IPS DF 6.9 (cell line): ENCODE data around the gene LRRC36.

Experiments used
- DNase-seq: peaks from one replicate; pipeline ENCODE4 v3.0.0-alpha.2; 2013; ENCODE audit warnings: low read depth, low spot score
- H3K27ac ChIP-seq: one replicate; pipeline ENCODE4 v1.5.1; 2013; ENCODE audit warnings: low read length, control low read depth
- H3K27me3 ChIP-seq: 2 replicates; pipeline ENCODE4 v1.6.1; 2013; ENCODE audit warnings: mild to moderate bottlenecking, low read length; ENCODE audit not compliant: control insufficient read depth, insufficient read depth
- H3K36me3 ChIP-seq: 2 replicates; pipeline ENCODE4 v1.6.1; 2013; ENCODE audit warnings: low read length; ENCODE audit not compliant: control insufficient read depth, insufficient read depth
- H3K4me1 ChIP-seq: 2 replicates; pipeline ENCODE4 v1.6.1; 2013; ENCODE audit warnings: low read length; ENCODE audit not compliant: control insufficient read depth, insufficient read depth
- H3K4me3 ChIP-seq: 2 replicates; pipeline ENCODE4 v1.5.1; 2013; ENCODE audit warnings: mild to moderate bottlenecking, low read length
- H3K9me3 ChIP-seq: 2 replicates; pipeline ENCODE4 v1.6.1; 2013; ENCODE audit warnings: low read length, inconsistent platforms; ENCODE audit not compliant: control insufficient read depth, insufficient read depth
- WGBS: extraction: QIAGEN DNeasy Blood & Tissue Kit; methylation state at CpG from one replicate; pipeline ENCODE4 v1.1.7; 2013; ENCODE audit warnings: mixed read lengths, missing lambda C conversion rate; ENCODE audit not compliant: insufficient read length, insufficient coverage; 5-methylcytosine and 5-hydroxymethylcytosine counted together

LRRC36 gene

DNA sequence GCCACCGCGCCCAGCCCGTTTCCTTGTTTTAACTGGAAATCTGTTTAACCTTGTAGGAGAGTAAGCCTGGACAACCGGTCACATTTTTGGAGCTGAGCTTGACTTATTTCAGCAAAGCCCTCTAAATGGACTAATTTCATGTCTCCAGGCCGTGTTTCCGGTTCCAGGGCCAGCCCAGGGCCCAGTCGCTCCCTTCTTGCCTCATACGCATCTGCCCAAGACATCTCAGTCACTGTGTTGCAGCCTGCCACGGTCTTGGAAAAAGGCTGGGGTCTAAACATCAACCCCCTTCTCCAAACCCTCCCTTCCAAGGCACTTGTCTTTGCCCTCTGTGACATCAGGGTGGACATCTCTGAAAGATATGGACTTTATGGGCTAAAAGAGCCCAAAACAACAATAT lies 28.3 kb upstream of the LRRC36 start:
- no peaks in the 10 kb centered on the region for H3K36me3 ChIP-seq
- no peaks in the 10 kb centered on the region for H3K27me3 ChIP-seq
- no peak for DNase-seq
- no peak overlapping the region for H3K4me3 ChIP-seq
- no peaks in the 10 kb centered on the region for H3K4me1 ChIP-seq
- H3K27ac ChIP-seq: no peak overlapping the region
- WGBS: no CpG with 5 or more reads among the region's 9 CpGs
- H3K9me3 ChIP-seq: no peaks in the 10 kb centered on the region

DNA sequence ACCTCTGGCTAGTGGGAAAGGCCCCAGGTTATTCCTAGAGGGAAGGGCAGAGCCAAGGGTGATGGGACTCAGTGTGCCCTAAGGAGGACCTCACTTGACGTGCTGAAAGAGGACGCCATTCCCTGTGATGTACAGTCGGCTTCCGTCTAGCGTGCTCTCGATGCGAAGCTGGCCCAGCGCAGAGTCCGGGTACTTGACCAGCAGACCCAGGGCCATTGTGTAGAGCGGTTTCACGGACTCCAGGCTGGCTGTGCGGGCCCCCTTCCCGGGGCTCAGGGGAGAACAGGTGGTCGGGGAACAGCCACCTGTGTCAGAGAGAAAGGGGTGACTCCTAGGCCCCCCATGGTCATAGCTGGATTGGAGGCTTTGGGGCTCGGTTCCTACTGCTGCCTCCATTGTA lies 27.3 kb upstream of the LRRC36 start:
- no CpG with 5 or more reads among the region's 15 CpGs for WGBS
- Histone ChIP-seq H3K27me3 (no peaks in the 10 kb centered on the region), H3K9me3 (no peaks in the 10 kb centered on the region), H3K4me1 (no peaks in the 10 kb centered on the region), H3K4me3 (no peak overlapping the region), H3K36me3 (no peaks in the 10 kb centered on the region), H3K27ac (no peak overlapping the region)
- DNase-seq: no peak

DNA sequence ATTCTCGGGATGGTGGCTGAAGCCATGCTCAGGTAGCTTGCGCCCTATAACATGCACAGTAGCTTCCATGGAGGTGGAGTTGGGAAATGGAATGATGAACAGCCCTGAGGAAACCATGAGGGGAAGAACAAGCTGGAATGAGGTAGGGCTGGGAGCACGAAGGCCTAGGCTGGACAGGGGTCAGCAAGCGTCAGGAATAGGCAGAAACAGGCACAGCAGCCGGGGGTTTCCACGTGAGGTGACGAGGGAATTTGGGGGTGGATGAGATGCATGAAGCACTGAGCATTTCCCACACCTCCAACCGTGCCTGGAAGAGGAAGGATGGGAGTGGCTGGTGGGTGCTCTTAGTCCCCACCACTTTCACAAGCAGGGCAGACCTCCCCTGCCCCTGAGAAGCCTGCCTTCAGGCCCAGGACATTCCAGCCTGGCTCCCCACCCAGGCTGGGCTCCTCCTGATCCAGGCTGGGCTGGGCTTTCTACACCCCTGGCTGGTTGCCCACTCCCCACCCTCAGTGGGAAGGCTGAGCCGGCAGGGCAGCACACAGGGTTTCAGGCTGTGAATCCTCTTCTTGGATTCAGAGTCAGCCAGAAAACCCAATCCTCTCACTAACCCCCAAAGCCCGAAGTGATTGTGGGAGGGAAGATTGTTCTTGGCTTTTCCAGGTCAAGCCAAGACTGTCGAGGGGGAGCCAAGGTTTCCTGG lies 25.4 kb upstream of the LRRC36 start:
- no CpG with 5 or more reads among the region's 11 CpGs for WGBS
- no peaks in the 10 kb centered on the region for H3K9me3 ChIP-seq
- no peak overlapping the region for H3K4me3 ChIP-seq
- no peak for DNase-seq
- H3K27ac ChIP-seq: no peak overlapping the region
- no peaks in the 10 kb centered on the region for H3K36me3 ChIP-seq
- no peaks in the 10 kb centered on the region for H3K27me3 ChIP-seq
- no peaks in the 10 kb centered on the region for H3K4me1 ChIP-seq

DNA sequence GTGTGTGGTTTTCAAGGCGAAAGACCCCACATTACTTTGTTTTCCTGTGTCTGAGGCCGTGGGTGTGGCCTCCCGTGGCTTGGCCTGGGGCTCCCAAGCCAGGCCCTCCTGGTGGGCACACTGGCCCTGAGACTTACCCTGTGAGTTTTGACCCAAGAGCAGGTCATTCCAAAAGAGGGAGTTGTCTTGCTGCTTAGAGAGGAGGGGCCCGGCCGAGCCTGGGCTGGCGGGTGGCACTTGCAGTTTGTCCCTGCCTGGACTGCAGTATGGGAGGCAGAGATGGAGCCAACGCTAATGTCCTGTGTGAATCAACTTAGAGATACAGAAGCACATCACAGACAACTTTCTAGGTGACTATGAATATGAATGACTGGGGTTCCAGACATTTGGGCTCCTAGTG lies 24.5 kb upstream of the LRRC36 start:
- H3K4me3 ChIP-seq: no peak overlapping the region
- no peak overlapping the region for H3K27ac ChIP-seq
- H3K27me3 ChIP-seq: no peaks in the 10 kb centered on the region
- no peaks in the 10 kb centered on the region for H3K4me1 ChIP-seq
- no peak for DNase-seq
- no CpG with 5 or more reads among the region's 7 CpGs for WGBS
- H3K36me3 ChIP-seq: no peaks in the 10 kb centered on the region
- H3K9me3 ChIP-seq: no peaks in the 10 kb centered on the region

DNA sequence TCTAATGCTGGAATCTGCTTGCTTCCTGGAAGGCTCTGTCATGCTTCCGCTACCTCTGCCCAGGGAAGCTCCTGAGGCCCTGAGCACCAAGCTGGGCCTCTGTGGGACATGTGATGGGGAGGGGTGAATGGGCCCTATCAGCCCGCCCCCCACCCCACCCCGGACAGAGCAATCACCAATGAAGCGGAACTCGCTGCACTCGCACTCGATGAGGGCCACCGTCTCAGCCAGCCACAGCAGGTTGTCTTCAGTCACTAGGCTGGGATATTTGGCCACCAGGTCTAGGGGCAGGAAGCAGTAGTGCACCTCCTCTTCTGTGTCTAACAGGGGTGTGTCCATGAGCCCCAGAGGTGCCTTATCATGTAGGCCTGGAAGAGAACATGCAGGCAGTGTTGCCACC lies 23.6 kb upstream of the LRRC36 start:
- Histone ChIP-seq H3K36me3 (no peaks in the 10 kb centered on the region), H3K9me3 (no peaks in the 10 kb centered on the region), H3K27me3 (no peaks in the 10 kb centered on the region), H3K4me3 (no peak overlapping the region), H3K4me1 (no peaks in the 10 kb centered on the region), H3K27ac (no peak overlapping the region)
- no CpG with 5 or more reads among the region's 8 CpGs for WGBS
- no peak for DNase-seq

DNA sequence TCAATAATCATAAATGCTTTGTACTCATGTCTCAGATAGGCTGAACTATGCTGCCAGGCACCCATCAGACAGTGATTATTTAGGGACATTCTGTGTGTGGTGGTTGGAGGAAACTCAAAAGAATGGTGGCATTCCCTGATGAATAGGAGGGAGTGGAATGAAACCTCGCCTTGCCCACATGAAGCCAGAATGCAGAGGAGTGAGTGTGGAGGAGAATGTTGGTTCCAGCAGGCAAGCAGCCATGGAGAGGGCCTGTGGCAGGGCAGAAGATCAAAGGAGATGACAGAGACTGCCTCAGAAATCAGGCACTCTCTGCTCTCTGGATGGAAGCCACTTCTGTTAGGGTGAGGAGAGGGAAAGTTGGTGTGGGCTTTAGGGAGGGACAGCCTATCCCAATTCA lies 22.6 kb upstream of the LRRC36 start:
- no peak for DNase-seq
- no peaks in the 10 kb centered on the region for H3K27me3 ChIP-seq
- H3K4me1 ChIP-seq: no peaks in the 10 kb centered on the region
- no peaks in the 10 kb centered on the region for H3K36me3 ChIP-seq
- WGBS: no CpG with 5 or more reads among the region's 1 CpG
- no peak overlapping the region for H3K27ac ChIP-seq
- no peaks in the 10 kb centered on the region for H3K9me3 ChIP-seq
- H3K4me3 ChIP-seq: no peak overlapping the region

DNA sequence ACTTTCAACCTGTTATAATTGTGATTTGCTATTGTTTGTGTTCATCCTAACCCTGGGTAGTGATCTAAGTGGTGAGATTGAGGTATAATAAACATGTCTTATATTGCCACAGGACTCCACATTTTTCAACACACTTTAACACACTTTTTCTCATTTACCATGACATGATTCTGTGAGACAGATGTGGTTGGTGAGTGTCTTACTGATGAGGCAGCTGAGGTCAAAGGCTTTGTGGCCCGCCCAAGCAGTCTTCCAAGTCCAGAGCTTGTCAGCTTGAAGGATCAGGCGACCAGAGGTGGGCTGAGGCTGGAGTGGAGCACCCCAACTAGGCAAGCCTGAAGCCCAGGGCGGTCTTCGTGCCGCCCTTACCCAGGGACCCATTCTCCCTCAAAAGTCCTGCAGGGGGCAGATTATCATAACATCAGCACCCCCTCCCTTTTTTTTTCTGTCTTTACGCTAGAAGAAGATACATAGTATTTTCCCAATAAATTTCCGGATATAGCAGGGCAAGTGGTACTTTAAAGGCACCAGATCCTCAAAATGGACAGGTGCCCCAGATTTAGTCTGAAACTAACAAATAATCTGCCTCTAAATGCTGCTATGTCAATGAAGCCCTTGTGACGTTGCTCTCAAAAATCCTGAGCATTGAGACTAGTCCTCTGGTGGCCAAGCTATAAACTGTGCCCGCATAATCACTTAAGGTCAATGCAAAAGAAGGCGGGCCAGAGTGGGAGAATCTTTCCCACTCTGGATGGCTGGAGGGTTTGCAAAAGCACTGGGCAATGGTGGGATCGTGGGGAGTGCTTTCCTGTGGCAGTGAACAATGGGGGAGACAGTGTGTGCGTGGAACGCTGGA lies 21.2 kb upstream of the LRRC36 start:
- no peaks in the 10 kb centered on the region for H3K9me3 ChIP-seq
- WGBS: no CpG with 5 or more reads among the region's 13 CpGs

DNA sequence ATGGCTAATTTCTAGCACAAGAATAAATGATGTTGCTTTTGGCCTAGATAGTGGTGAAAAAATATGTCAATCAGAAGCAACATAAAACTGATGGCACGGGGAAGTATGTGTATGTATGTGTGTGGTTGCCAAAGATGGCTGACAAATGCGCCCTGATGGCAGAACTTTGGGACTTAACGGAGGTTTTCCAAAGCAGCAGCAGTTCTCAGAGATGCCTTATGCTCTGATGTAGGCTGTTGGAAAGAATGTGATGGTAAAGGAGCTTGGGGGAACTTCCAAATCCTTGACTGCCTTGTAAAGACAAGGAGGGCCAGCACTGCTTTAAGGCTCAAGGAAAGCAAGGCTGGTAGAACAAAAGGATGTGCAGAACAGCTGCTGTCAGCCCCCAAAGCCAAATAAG lies 16.1 kb upstream of the LRRC36 start:
- Histone ChIP-seq H3K36me3 (no peaks in the 10 kb centered on the region), H3K27ac (no peak overlapping the region), H3K9me3 (no peaks in the 10 kb centered on the region), H3K4me3 (no peak overlapping the region), H3K27me3 (no peaks in the 10 kb centered on the region), H3K4me1 (no peaks in the 10 kb centered on the region)
- WGBS: no CpG with 5 or more reads among the region's 3 CpGs
- no peak for DNase-seq

More for the DNA sequence above, 21.2 kb upstream of the LRRC36 start:
- H3K4me1 ChIP-seq: no peaks in the 10 kb centered on the region
- DNase-seq: no peak
- no peak overlapping the region for H3K27ac ChIP-seq
- no peak overlapping the region for H3K4me3 ChIP-seq
- no peaks in the 10 kb centered on the region for H3K36me3 ChIP-seq
- no peaks in the 10 kb centered on the region for H3K27me3 ChIP-seq

DNA sequence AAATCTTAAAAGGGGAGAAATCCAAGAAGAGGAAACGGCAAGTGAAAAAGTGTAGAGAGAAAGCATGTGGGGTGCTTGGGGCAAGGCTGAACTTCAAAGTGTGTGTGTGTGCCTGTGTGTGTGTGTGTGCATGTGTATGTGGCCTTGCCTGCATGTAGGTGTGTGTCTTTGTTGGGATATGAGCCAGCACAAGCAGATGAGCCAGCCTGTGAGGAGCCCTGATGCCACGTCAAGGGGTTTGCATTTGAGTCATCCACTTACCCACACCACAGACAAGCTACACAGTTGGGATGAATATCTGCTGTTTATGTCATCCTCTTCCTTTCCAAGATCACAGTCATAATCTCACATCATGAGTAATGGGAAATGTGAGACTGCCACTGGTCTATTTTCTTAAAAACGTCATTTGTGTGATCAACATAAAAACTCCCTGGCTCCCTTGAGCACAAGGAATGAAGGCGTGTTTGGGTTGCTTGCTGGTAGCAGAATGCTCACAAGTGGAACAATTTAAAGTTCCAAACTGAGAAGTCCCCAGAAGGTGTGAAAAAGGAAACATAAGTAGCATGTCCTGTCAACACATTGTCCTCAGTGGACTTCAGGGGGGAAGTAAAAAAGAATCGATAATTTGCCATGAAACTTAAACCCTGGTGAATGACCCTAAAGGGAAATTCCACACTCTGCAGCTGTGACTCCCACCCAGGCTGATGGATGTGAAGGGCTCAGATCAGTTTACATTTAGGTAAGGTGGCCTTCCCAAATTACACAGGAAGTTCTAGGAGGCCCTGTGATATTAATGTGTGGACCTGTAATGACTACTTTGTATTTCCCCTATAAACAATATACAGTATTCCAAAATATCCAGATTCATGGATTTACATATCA lies 14.8 kb upstream of the LRRC36 start:
- Histone ChIP-seq H3K36me3 (no peaks in the 10 kb centered on the region), H3K27ac (no peak overlapping the region), H3K9me3 (no peaks in the 10 kb centered on the region), H3K27me3 (no peaks in the 10 kb centered on the region), H3K4me3 (no peak overlapping the region), H3K4me1 (no peaks in the 10 kb centered on the region)
- no CpG with 5 or more reads among the region's 5 CpGs for WGBS
- DNase-seq: no peak

DNA sequence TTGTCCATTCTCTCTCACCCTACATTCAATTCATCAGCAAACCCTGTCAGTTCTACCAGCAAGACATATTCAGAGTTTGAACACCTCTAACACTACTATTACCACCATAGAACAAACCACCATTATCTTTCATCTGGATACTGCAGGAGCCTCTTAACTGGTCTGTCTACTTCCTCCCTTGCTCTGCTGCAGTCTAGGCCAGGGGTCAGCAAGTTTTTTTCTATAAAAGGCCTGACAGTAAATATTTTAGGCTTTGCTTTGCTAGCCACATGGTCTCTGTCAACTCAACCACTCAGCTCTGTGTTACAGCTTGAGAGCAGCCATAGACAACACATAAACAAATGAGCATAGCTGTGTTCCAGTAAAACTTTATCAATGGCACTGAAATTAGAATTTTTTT lies 13.9 kb upstream of the LRRC36 start:
- Histone ChIP-seq H3K4me3 (no peak overlapping the region), H3K27ac (no peak overlapping the region), H3K4me1 (no peaks in the 10 kb centered on the region), H3K27me3 (no peaks in the 10 kb centered on the region), H3K36me3 (no peaks in the 10 kb centered on the region), H3K9me3 (no peaks in the 10 kb centered on the region)
- no peak for DNase-seq
